K562 (cell line): ENCODE data around the gene TAS1R3. TPM values are rescaled to one million over a fixed set of nuclear protein-coding genes. Genes with fewer than 3 reads are reported as not detected.

Source experiments
- AFF1 ChIP-seq, 2 experiments: fragments of 450-650 bp; IDR thresholded peaks; 2 replicates each; pipeline ENCODE4 v1.6.1; 2018; ENCODE audit warnings: mild to moderate bottlenecking in 2 of 2, low read depth in 1 of 2; ENCODE audit not compliant: partially characterized antibody in 2 of 2
- BCL6 ChIP-seq: fragments of 250-450 bp; sonication (Bioruptor Pico); IDR thresholded peaks from 2 replicates; pipeline ENCODE4 v1.4.0; 2020
- FOXM1 ChIP-seq, 2 experiments: fragments of 450-650 bp in 1 of 2; sonication (generic) in 1 of 2; formaldehyde crosslinking in 1 of 2; IDR thresholded peaks; 2 replicates each; pipeline versions ENCODE4 v1.6.1 to v1.9.0; 2017 to 2022; ENCODE audit warnings: low read depth in 2 of 2, mild to moderate bottlenecking in 2 of 2, missing genetic modification reagents in 1 of 2, moderate library complexity in 1 of 2
- GTF2E2 ChIP-seq: fragments of 200-800 bp; sonication (Bioruptor generic); IDR thresholded peaks from 2 replicates; pipeline ENCODE4 v1.6.1; 2016; ENCODE audit warnings: missing genetic modification characterization, missing compliant biosample characterization
- HIVEP1 ChIP-seq: fragments of 250-450 bp; sonication (Bioruptor Pico); IDR thresholded peaks from 2 replicates; pipeline ENCODE4 v1.4.0; 2020; ENCODE audit warnings: mild to moderate bottlenecking
- HOXB6 ChIP-seq: fragments of 250-450 bp; sonication (Bioruptor Pico); IDR thresholded peaks from 2 replicates; pipeline ENCODE4 v1.5.1; 2022; ENCODE audit warnings: mild to moderate bottlenecking, borderline replicate concordance
- IFI16 ChIP-seq: fragments of 250-450 bp; sonication (Bioruptor Pico); IDR thresholded peaks from 2 replicates; pipeline ENCODE4 v2.1.2; 2022; ENCODE audit warnings: mild to moderate bottlenecking, inconsistent platforms
- PHF8 ChIP-seq: fragments of 200-600 bp; sonication (generic); IDR thresholded peaks from 2 replicates; pipeline ENCODE4 v1.6.1; 2012; ENCODE audit warnings: mixed run types, mild to moderate bottlenecking, inconsistent platforms, low read length, moderate library complexity, borderline replicate concordance
- PKNOX1 ChIP-seq: fragments of 450-650 bp; IDR thresholded peaks from 2 replicates; pipeline ENCODE4 v1.6.1; 2016
- SREBF1 ChIP-seq: fragments of 150-350 bp; IDR thresholded peaks from 2 replicates; pipeline ENCODE4 v1.6.1; 2014; ENCODE audit warnings: antibody characterized with exemption, low read depth, low read length, borderline replicate concordance
- TAF7 ChIP-seq: fragments of 450-650 bp; IDR thresholded peaks from 2 replicates; pipeline ENCODE4 v1.6.1; 2016; ENCODE audit warnings: missing genetic modification characterization, missing compliant biosample characterization
- TAF9B ChIP-seq: fragments of 450-650 bp; IDR thresholded peaks from 2 replicates; pipeline ENCODE4 v1.6.1; 2018; ENCODE audit warnings: mild to moderate bottlenecking; ENCODE audit not compliant: partially characterized antibody
- TEAD2 ChIP-seq: fragments of 450-650 bp; IDR thresholded peaks from 2 replicates; pipeline ENCODE4 v1.6.1; 2016; ENCODE audit warnings: missing genetic modification characterization, control low read depth, missing compliant biosample characterization
- THRAP3 ChIP-seq: fragments of 450-650 bp; IDR thresholded peaks from 2 replicates; pipeline ENCODE4 v1.6.1; 2016; ENCODE audit warnings: mild to moderate bottlenecking, inconsistent platforms, borderline replicate concordance
- U2AF1 ChIP-seq: fragments of 200-400 bp; formaldehyde crosslinking; optimal IDR thresholded peaks from 2 replicates; pipeline ENCODE3; 2017; ENCODE audit warnings: mild to moderate bottlenecking, low read depth, low read length, moderate library complexity
- ZBTB2 ChIP-seq: fragments of 450-650 bp; IDR thresholded peaks from 2 replicates; pipeline ENCODE4 v1.6.1; 2016; ENCODE audit warnings: antibody characterized with exemption
- ZNF12 ChIP-seq: sonication (generic); formaldehyde crosslinking; IDR thresholded peaks from 2 replicates; pipeline ENCODE4 v1.4.0; 2020; ENCODE audit warnings: mild to moderate bottlenecking, missing genetic modification reagents
- ZNF143 ChIP-seq: sonication (generic); formaldehyde crosslinking; IDR thresholded peaks from 2 replicates; pipeline ENCODE4 v1.9.0; 2022; ENCODE audit warnings: mild to moderate bottlenecking, missing genetic modification reagents
- ZNF280B ChIP-seq: fragments of 250-450 bp; sonication (Bioruptor Pico); IDR thresholded peaks from 2 replicates; pipeline ENCODE4 v1.5.1; 2021; ENCODE audit warnings: mild to moderate bottlenecking
- ZNF311 ChIP-seq: fragments of 250-450 bp; sonication (Bioruptor Pico); IDR thresholded peaks from 2 replicates; pipeline ENCODE4 v1.4.0; 2020; ENCODE audit warnings: mild to moderate bottlenecking, moderate library complexity
- polyA plus RNA-seq, 8 experiments: library from polyadenylated mRNA; depleted of rRNA in 4 of 8; stranded (reverse) in 5 of 8; unstranded in 3 of 8; fragments of >200 nt; fragmentation: Nextera tagmentation in 2 of 8; fragmentation: Illumina TruSeq in 1 of 8; extraction: Ambion mirVana in 2 of 8; extraction: Trizol in 1 of 8; gene quantifications; 2 replicates each; pipeline versions ENCODE4 v1.2.1 to v1.2.3, GENCODE V29; 2011 to 2014; ENCODE audit warnings: inconsistent platforms in 1 of 8, missing spikeins in 1 of 8
- total RNA-seq, 7 experiments: library from RNA; depleted of rRNA in 6 of 7; stranded (reverse); fragments of >200 nt in 6 of 7; fragmentation: Illumina TruSeq in 2 of 7; extraction: Trizol in 2 of 7; gene quantifications; 2 replicates each; pipeline versions ENCODE4 v1.2.1 to v1.2.3, GENCODE V29; 2011 to 2021; ENCODE audit warnings: low replicate concordance in 1 of 7

Gene TAS1R3
- total and polyA plus RNA-seq, 9 of the 15 experiments (the other 6 are each of a cell fraction or from before 2014, with no cell fraction given) = 0.07 to 0.13 TPM; not detected in 7

GRCh38 chr1:1374929-1375662 lies 44.0 kb downstream of the TAS1R3 start, which contains the start of gene AURKAIP1 (continued):
- TF ChIP-seq SREBF1 (no peak; the same call in none of the 2 replicates), THRAP3 (0 out of 2 replicates have a peak, but pooled peaks have one; percentile 75), TEAD2 (tag) (no peak), TAF9B (peak; percentile 88), ZNF311 (CRISPR knock-in tag) (peak; percentile 38; the same call in 1 of the 2 replicates), U2AF1 (peak; percentile 100), ZNF280B (CRISPR knock-in tag) (no peak), FOXM1 (IDR thresholded peaks at IDR 0.05; ENCODE audit: low read depth) (peak; percentile 78), FOXM1 (CRISPR knock-in tag; IDR thresholded peaks at IDR 0.05; ENCODE audit: low read depth) (peak; percentile 19; the same call in 1 of the 2 replicates), AFF1 (IDR thresholded peaks at IDR 0.05; ENCODE audit: low read depth in 1 of 2, partially characterized antibody in 2 of 2) (peak in 1 of 2 experiments; percentile 91), HOXB6 (no peak), GTF2E2 (tag) (peak; percentile 96), ZNF12 (peak; percentile 83), PKNOX1 (peak; percentile 87), TAF7 (tag) (no peak), BCL6 (no peak; the same call in none of the 2 replicates), IFI16 (CRISPR knock-in tag) (no peak), PHF8 (peak; percentile 84; the same call in 1 of the 2 replicates), ZNF143 (peak; percentile 98), HIVEP1 (CRISPR knock-in tag) (peak; percentile 61; the same call in 1 of the 2 replicates), ZBTB2 (no peak)
